Neural cell (in vitro differentiated cells): ENCODE measurements around the gene PUM2. TPM values are rescaled to one million over a fixed set of nuclear protein-coding genes. Genes with fewer than 3 reads are reported as not detected.
"Not testable (repeated sequence)": the region's sequence is repeated elsewhere in the genome, so short reads cannot be mapped to it uniquely, and the experiment has no call there.

Experiments used
- H2AFZ ChIP-seq: fragments of 200-600, 300-800 bp; sonication (generic), shearing (Covaris generic); 2 replicates; pipeline ENCODE4 v1.6.0; 2014; ENCODE audit warnings: low read depth, mild to moderate bottlenecking, antibody characterized with exemption, low read length, moderate library complexity
- H3F3A ChIP-seq: fragments of 200-600 bp; shearing (Covaris generic); 2 replicates; pipeline ENCODE4 v1.6.1; 2016; ENCODE audit warnings: mild to moderate bottlenecking, moderate library complexity, mixed read lengths, antibody characterized with exemption, low read length; ENCODE audit not compliant: insufficient read depth, poor library complexity, severe bottlenecking
- H3K27ac ChIP-seq: fragments of 200-600, 300-800 bp; sonication (generic), shearing (Covaris generic); 2 replicates; pipeline ENCODE4 v1.5.1; 2014; ENCODE audit warnings: mild to moderate bottlenecking, low read length, moderate library complexity
- H3K27me3 ChIP-seq: fragments of 300-800, 200-600 bp; sonication (generic), shearing (Covaris generic); 2 replicates; pipeline ENCODE4 v1.6.0; 2014; ENCODE audit warnings: mild to moderate bottlenecking, low read depth, low read length, moderate library complexity; ENCODE audit not compliant: insufficient read depth
- H3K36me3 ChIP-seq: fragments of 300-800, 200-600 bp; sonication (generic), shearing (Covaris generic); 2 replicates; pipeline ENCODE4 v1.5.1; 2014; ENCODE audit warnings: mild to moderate bottlenecking, antibody characterized with exemption, low read length, moderate library complexity; ENCODE audit not compliant: insufficient read depth
- H3K4me2 ChIP-seq: fragments of 300-800, 200-600 bp; sonication (generic), shearing (Covaris generic); 2 replicates; pipeline ENCODE4 v1.6.0; 2014; ENCODE audit warnings: mild to moderate bottlenecking, low read length
- H3K4me3 ChIP-seq: fragments of 300-800, 200-600 bp; sonication (generic), shearing (Covaris generic); 2 replicates; pipeline ENCODE4 v1.5.1; 2014; ENCODE audit warnings: mild to moderate bottlenecking, low read length, moderate library complexity
- H3K79me2 ChIP-seq: fragments of 200-600 bp; shearing (Covaris generic); replicated peaks from 2 replicates; pipeline ENCODE4 v1.6.0; 2014; ENCODE audit warnings: mild to moderate bottlenecking, low read length, moderate library complexity; ENCODE audit not compliant: insufficient read depth
- H3K9ac ChIP-seq: fragments of 300-800, 200-600 bp; sonication (generic), shearing (Covaris generic); 2 replicates; pipeline ENCODE4 v1.6.1; 2016; ENCODE audit warnings: mild to moderate bottlenecking, low read length, mixed read lengths
- H3K9me2 ChIP-seq: fragments of 200-600 bp; shearing (Covaris generic); 2 replicates; pipeline ENCODE4 v1.6.1; 2016; ENCODE audit warnings: mild to moderate bottlenecking, low read length, mixed read lengths; ENCODE audit not compliant: insufficient read depth
- H3K9me3 ChIP-seq: fragments of 200-600, 300-800 bp; sonication (generic), shearing (Covaris generic); 2 replicates; pipeline ENCODE4 v1.6.1; 2016; ENCODE audit warnings: mild to moderate bottlenecking, mixed run types, low read length, moderate library complexity, mixed read lengths
- H4K20me1 ChIP-seq: fragments of 200-600 bp; shearing (Covaris generic); 2 replicates; pipeline ENCODE4 v1.6.1; 2016; ENCODE audit warnings: mild to moderate bottlenecking, mixed run types; ENCODE audit not compliant: insufficient read depth
- EP300 ChIP-seq: fragments of 450-650 bp; conservative IDR thresholded peaks from 2 replicates; pipeline ENCODE4 v1.6.1; 2014; ENCODE audit warnings: antibody characterized with exemption, mild to moderate bottlenecking, moderate library complexity; ENCODE audit not compliant: poor library complexity, severe bottlenecking
- EZH2 ChIP-seq: fragments of 200-600, 300-800 bp; shearing (Covaris generic), sonication (generic); IDR thresholded peaks from 2 replicates; pipeline ENCODE4 v1.6.1; 2014; ENCODE audit warnings: antibody characterized with exemption, low read length, borderline replicate concordance, mild to moderate bottlenecking; ENCODE audit not compliant: insufficient read depth, poor library complexity, severe bottlenecking
- MXI1 ChIP-seq: fragments of 450-650 bp; conservative IDR thresholded peaks from 2 replicates; pipeline ENCODE4 v1.6.1; 2014; ENCODE audit warnings: antibody characterized with exemption, mild to moderate bottlenecking; ENCODE audit not compliant: poor library complexity, severe bottlenecking
- POLR2AphosphoS5 ChIP-seq: IDR thresholded peaks from 2 replicates; pipeline ENCODE4 v1.6.1; 2012
- RAD21 ChIP-seq: fragments of 450-650 bp; conservative IDR thresholded peaks from 2 replicates; pipeline ENCODE4 v1.6.1; 2014; ENCODE audit warnings: antibody characterized with exemption, mild to moderate bottlenecking, moderate library complexity
- SMC3 ChIP-seq: fragments of 450-650 bp; conservative IDR thresholded peaks from 2 replicates; pipeline ENCODE4 v1.6.1; 2014; ENCODE audit warnings: antibody characterized with exemption, mild to moderate bottlenecking, moderate library complexity; ENCODE audit not compliant: poor library complexity
- TAF1 ChIP-seq: IDR thresholded peaks from 2 replicates; pipeline ENCODE4 v1.6.1; 2012; ENCODE audit warnings: low read depth
- polyA plus RNA-seq: library from polyadenylated mRNA; depleted of rRNA; stranded (reverse); fragments of >200 nt; gene quantifications from 2 replicates; pipeline ENCODE4 v1.2.3, GENCODE V29; 2014
- TF ChIP-seq, protein P1 (sequence below): IDR thresholded peaks from 2 replicates; pipeline ENCODE4 v1.6.1; 2012; ENCODE audit warnings: borderline replicate concordance
- TF ChIP-seq, protein P2 (sequence below): fragments of 450-650 bp; IDR thresholded peaks from 2 replicates; pipeline ENCODE4 v1.5.1; 2014; ENCODE audit warnings: antibody characterized with exemption, mild to moderate bottlenecking, moderate library complexity; ENCODE audit not compliant: poor library complexity, severe bottlenecking

Gene PUM2
- polyA plus RNA-seq, 1 donor from 2014 or later, result 37.0 TPM

DNA sequence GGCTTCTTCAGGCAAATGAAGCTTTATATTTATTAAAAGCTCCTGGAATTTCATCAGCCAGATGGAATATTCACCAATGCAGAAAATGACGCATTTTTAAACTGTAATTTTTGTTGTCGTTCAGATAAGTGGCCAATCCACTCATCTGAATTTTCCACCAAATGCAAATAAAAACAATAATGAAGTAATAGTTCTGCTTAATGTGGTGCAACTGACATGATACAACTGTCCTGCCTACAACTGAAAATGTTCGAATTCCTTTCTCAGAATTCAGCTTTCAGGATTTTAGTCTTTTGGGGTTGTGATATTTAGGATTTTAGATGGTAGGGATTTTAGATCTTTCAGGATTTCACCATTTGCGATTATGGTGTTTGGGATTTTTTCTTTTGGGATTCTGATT, 27.1 kb upstream of the PUM2 start:
- Histone ChIP-seq H4K20me1 (no peaks in the 10 kb centered on the region), H3K36me3 (no peaks in the 10 kb centered on the region), H2AFZ (no peak overlapping the region), H3K9me2 (no peaks in the 10 kb centered on the region), H3F3A (no peaks in the 10 kb centered on the region), H3K4me3 (no peak overlapping the region), H3K9ac (no peak overlapping the region), H3K79me2 (no peaks in the 10 kb centered on the region), H3K27me3 (no peaks in the 10 kb centered on the region), H3K27ac (no peak overlapping the region), H3K4me2 (no peak overlapping the region), H3K9me3 (no peaks in the 10 kb centered on the region)
- no peak for TF ChIP-seq EZH2
- TF ChIP-seq TAF1, result no peak
- TF ChIP-seq, protein P1, sequence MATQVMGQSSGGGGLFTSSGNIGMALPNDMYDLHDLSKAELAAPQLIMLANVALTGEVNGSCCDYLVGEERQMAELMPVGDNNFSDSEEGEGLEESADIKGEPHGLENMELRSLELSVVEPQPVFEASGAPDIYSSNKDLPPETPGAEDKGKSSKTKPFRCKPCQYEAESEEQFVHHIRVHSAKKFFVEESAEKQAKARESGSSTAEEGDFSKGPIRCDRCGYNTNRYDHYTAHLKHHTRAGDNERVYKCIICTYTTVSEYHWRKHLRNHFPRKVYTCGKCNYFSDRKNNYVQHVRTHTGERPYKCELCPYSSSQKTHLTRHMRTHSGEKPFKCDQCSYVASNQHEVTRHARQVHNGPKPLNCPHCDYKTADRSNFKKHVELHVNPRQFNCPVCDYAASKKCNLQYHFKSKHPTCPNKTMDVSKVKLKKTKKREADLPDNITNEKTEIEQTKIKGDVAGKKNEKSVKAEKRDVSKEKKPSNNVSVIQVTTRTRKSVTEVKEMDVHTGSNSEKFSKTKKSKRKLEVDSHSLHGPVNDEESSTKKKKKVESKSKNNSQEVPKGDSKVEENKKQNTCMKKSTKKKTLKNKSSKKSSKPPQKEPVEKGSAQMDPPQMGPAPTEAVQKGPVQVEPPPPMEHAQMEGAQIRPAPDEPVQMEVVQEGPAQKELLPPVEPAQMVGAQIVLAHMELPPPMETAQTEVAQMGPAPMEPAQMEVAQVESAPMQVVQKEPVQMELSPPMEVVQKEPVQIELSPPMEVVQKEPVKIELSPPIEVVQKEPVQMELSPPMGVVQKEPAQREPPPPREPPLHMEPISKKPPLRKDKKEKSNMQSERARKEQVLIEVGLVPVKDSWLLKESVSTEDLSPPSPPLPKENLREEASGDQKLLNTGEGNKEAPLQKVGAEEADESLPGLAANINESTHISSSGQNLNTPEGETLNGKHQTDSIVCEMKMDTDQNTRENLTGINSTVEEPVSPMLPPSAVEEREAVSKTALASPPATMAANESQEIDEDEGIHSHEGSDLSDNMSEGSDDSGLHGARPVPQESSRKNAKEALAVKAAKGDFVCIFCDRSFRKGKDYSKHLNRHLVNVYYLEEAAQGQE, result no peak
- no peak for TF ChIP-seq RAD21
- no peak for TF ChIP-seq EP300
- TF ChIP-seq POLR2AphosphoS5, result no peak
- TF ChIP-seq, protein P2, sequence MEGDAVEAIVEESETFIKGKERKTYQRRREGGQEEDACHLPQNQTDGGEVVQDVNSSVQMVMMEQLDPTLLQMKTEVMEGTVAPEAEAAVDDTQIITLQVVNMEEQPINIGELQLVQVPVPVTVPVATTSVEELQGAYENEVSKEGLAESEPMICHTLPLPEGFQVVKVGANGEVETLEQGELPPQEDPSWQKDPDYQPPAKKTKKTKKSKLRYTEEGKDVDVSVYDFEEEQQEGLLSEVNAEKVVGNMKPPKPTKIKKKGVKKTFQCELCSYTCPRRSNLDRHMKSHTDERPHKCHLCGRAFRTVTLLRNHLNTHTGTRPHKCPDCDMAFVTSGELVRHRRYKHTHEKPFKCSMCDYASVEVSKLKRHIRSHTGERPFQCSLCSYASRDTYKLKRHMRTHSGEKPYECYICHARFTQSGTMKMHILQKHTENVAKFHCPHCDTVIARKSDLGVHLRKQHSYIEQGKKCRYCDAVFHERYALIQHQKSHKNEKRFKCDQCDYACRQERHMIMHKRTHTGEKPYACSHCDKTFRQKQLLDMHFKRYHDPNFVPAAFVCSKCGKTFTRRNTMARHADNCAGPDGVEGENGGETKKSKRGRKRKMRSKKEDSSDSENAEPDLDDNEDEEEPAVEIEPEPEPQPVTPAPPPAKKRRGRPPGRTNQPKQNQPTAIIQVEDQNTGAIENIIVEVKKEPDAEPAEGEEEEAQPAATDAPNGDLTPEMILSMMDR, result no peak
- TF ChIP-seq MXI1, result no peak
- TF ChIP-seq SMC3, result no peak

DNA sequence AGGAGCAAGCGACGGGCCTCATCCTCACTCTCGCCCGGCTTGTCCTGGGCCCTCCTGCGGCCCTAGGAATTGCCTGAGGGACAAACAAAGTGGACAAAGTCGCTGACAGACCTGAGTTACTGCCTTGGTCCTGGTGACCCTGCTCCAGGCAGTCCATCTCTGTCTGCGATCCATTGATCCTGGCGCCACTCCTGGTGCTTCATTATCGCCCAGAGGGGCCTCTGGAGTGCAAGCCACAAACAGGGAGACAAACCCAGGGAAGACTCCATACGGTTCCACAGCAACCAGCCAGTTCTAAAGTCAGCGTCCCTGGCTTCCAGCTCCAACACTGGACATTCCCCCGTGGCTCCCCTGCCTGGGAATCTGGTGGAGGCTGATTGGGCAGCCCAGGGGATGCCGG, 24.3 kb upstream of the PUM2 start:
- H2AFZ ChIP-seq, H3K36me3 ChIP-seq, H3K4me3 ChIP-seq: not testable (repeated sequence)

More for the DNA sequence above, 24.3 kb upstream of the PUM2 start:
- not testable (repeated sequence) for H3K9me3 ChIP-seq, H3K27ac ChIP-seq, H3K27me3 ChIP-seq, H3K9me2 ChIP-seq, H3K4me2 ChIP-seq, H3K79me2 ChIP-seq, H3K9ac ChIP-seq, H3F3A ChIP-seq, H4K20me1 ChIP-seq
